ENCODE results near the gene SPATA2. TPM values are rescaled to one million over a fixed set of nuclear protein-coding genes. Genes with fewer than 3 reads are reported as not detected.

SPATA2 gene
- total and polyA plus RNA-seq, 2 of the 8 experiments (the other 6 are each of a cell fraction or from before 2014, with no cell fraction given), result 11.0 to 13.0 TPM

DNA sequence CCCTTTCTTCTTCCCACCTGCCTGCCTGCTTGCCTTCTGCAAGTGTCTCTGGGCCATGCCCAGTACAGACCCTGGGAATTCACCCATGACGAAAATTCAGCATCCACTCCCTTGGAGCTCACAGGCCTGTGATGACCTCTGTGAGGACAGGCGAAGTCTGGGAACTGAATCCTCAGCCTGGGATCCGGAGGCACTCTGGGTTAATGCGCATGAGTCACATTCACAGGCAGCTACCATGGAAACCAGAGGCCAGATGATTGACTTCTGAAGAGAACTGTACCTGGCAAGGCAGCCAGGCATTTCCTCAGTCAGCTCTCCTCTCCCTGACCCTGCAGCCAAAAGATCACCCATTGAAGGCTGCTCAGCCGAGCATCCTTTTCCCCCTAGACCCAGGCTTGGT, 61.7 kb downstream of the SPATA2 start:
- Histone ChIP-seq H4K5ac (ENCODE audit: insufficient read length, low read depth, low read length) (no peak overlapping the region), H2BK5ac (ENCODE audit: low read depth, low read length) (no peak overlapping the region), H4K91ac (replicated peaks; ENCODE audit: insufficient read length, low read length) (no peak overlapping the region), H3K27me3 (replicated peaks in 1 of 4; ENCODE audit: control insufficient read depth in 3 of 4, extremely low read depth in 1 of 4, insufficient read depth in 3 of 4, low read length in 3 of 4) (no peaks in the 10 kb centered on the region), H2AK5ac (ENCODE audit: low read depth, low read length) (no peak overlapping the region), H3K9me3 (ENCODE audit: insufficient read depth in 2 of 2, low read depth in 1 of 2, low read length in 1 of 2) (no peaks in the 10 kb centered on the region), H3K14ac (ENCODE audit: insufficient read length) (no peak overlapping the region), H3K27ac (ENCODE audit: low read depth, low read length) (no peak overlapping the region), H2BK20ac (ENCODE audit: low read length) (no peak overlapping the region), H3K4ac (replicated peaks; ENCODE audit: insufficient read length, low read depth, low read length) (no peak overlapping the region), H3K9ac (replicated peaks in 1 of 4; ENCODE audit: extremely low read depth in 1 of 4, low read depth in 3 of 4, low read length in 3 of 4) (no peak overlapping the region), H3K4me2 (ENCODE audit: insufficient read depth in 1 of 2, low read depth in 2 of 2, low read length in 2 of 2) (no peak overlapping the region), H4K8ac (ENCODE audit: extremely low read depth, insufficient read depth, low read length) (no peak overlapping the region), H3K18ac (ENCODE audit: extremely low read depth, low read length) (no peak overlapping the region), H2AFZ (ENCODE audit: low read length) (no peak overlapping the region), H3K56ac (replicated peaks; ENCODE audit: insufficient read length, low read depth, low read length) (no peak overlapping the region), H2BK15ac (ENCODE audit: low read length) (no peak overlapping the region), H2BK120ac (replicated peaks; ENCODE audit: low read depth, low read length) (no peak overlapping the region), H3K4me3 (ENCODE audit: extremely low read depth in 1 of 4, insufficient read depth in 2 of 4, low read depth in 3 of 4, low read length in 4 of 4) (no peak overlapping the region), H3K36me3 (ENCODE audit: control insufficient read depth in 2 of 4, insufficient read depth in 4 of 4, low read length in 3 of 4) (no peaks in the 10 kb centered on the region; a peak in 1 of 8 replicates), H4K20me1 (replicated peaks in 1 of 2; ENCODE audit: control insufficient read depth in 1 of 2, insufficient read depth in 2 of 2, low read length in 2 of 2) (no peaks in the 10 kb centered on the region), H3K79me2 (ENCODE audit: control insufficient read depth in 1 of 2, insufficient read depth in 2 of 2, low read length in 2 of 2) (no peaks in the 10 kb centered on the region), H2BK12ac (ENCODE audit: low read depth, low read length) (no peak overlapping the region), H3K79me1 (ENCODE audit: low read depth, low read length) (no peaks in the 10 kb centered on the region), H3K23ac (ENCODE audit: insufficient read length) (no peak overlapping the region), H3K23me2 (ENCODE audit: low read depth, low read length) (no peaks in the 10 kb centered on the region), H3K4me1 (replicated peaks in 1 of 4; ENCODE audit: control insufficient read depth in 3 of 4, insufficient read depth in 4 of 4, low read length in 3 of 4) (peaks cover 3 to 13% (median 7%) of the 10 kb centered on the region in 4 experiments; a peak in 6 of 7 replicates)
- 81% methylated on average over 5 of the region's 5 CpGs; no CpG with 5 or more reads in 1 of the 2 experiments for WGBS, 2 experiments (ENCODE audit: extremely low coverage in 1 of 2, insufficient coverage in 1 of 2, insufficient read length in 1 of 2, insufficient replicate concordance in 2 of 2, low coverage in 1 of 2, low lambda C conversion rate in 2 of 2, missing lambda C conversion rate in 1 of 2)
- ChIA-PET CTCF (ENCODE audit: partially characterized antibody) (interaction anchor here (0.8 to 6.7 kb wide), 9 partner anchors 9 to 317 kb away, joined by 3 to 50 read pairs (median 4); no protein-coding TSS in a partner anchor), POLR2A (ENCODE audit: partially characterized antibody) (interaction anchor here (0.9 to 1.5 kb wide), 2 partner anchors 14 to 16 kb away, joined by 3 to 7 read pairs; no protein-coding TSS in a partner anchor)
- TF ChIP-seq CBX5 (IDR thresholded peaks at IDR 0.05; ENCODE audit: low read depth, low read length), result no peak
- no peak for TF ChIP-seq CBX8 (IDR thresholded peaks at IDR 0.05; ENCODE audit: borderline replicate concordance, low read depth, low read length)
- TF ChIP-seq, protein P1, sequence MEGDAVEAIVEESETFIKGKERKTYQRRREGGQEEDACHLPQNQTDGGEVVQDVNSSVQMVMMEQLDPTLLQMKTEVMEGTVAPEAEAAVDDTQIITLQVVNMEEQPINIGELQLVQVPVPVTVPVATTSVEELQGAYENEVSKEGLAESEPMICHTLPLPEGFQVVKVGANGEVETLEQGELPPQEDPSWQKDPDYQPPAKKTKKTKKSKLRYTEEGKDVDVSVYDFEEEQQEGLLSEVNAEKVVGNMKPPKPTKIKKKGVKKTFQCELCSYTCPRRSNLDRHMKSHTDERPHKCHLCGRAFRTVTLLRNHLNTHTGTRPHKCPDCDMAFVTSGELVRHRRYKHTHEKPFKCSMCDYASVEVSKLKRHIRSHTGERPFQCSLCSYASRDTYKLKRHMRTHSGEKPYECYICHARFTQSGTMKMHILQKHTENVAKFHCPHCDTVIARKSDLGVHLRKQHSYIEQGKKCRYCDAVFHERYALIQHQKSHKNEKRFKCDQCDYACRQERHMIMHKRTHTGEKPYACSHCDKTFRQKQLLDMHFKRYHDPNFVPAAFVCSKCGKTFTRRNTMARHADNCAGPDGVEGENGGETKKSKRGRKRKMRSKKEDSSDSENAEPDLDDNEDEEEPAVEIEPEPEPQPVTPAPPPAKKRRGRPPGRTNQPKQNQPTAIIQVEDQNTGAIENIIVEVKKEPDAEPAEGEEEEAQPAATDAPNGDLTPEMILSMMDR (IDR thresholded peaks at IDR 0.05; ENCODE audit: control extremely low read depth in 1 of 3, insufficient read depth in 1 of 3, low read depth in 1 of 3, low read length in 3 of 3), result no peak
- no peak for TF ChIP-seq GABPA (IDR thresholded peaks at IDR 0.05; ENCODE audit: borderline replicate concordance, insufficient read depth, low read length)
- TF ChIP-seq JUND (IDR thresholded peaks at IDR 0.05; ENCODE audit: low read length), result 0 out of 2 replicates have a peak, but pooled peaks have one; percentile 8
- no peak for TF ChIP-seq RFX5 (IDR thresholded peaks at IDR 0.05; ENCODE audit: borderline replicate concordance, low read depth, low read length)
- no peak for FAIRE-seq
- DNase-seq (ENCODE audit: low read depth in 1 of 2, low spot score in 2 of 2), result no peak

All from H1 (cell line).